ENCODE data around the gene TMEM88. TPM values are rescaled to one million over a fixed set of nuclear protein-coding genes. Genes with fewer than 3 reads are reported as not detected.

TMEM88 gene
- total and polyA plus RNA-seq, 2 donors (not counting 3 experiments of a cell fraction or from before 2014, with no cell fraction given), result 53.4 to 165 TPM

DNA sequence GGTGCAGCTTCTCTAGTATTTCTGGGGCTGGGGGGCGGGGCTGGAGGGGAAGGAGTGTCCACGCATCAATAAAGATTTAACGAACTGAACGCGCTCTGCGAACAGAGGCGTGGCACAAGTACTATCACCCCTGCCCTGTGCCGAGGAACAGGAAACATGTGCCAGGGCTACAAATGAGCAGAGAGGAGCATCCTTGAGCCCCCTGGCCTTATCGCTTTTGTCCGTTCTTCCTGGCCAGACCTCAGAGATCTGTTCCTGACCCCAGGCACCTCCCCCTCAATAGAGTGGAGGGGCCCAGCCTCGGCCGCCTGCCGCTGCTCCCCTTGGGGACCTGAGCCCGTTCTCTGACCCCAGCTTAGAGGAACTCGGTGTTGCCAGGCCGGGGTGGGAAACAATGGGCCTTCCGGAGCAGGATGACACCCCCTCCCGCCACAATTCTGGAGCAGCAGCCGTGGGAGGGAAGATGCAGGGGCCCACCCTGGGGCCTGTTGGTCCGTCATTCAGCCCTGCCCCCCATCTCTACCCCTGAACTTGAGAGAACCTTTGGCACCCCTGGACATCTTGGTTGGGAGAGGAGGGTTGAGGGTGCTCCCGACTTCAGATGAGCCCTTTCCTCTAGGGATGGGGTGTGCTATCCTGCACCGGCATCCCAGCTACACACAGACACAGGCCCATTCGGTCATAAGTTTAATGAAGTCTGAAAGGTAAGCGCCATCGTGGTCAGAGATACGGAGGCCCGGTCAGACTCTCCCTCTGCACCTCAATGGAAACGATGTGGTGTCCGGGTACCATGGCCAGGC is 1.3 kb downstream of the TMEM88 start:
- Histone ChIP-seq H2AFZ (ENCODE audit: low read depth, low read length) (no peak overlapping the region), H3K4me2 (ENCODE audit: insufficient read depth, low read length) (peak overlapping the region; percentile 72), H3K9me1 (replicated peaks; ENCODE audit: control insufficient read depth, extremely low read depth, insufficient read depth, low read length) (no peaks in the 10 kb centered on the region), H3K4me1 (ENCODE audit: control insufficient read depth, extremely low read depth, insufficient read depth, low read length) (peaks cover 35% of the 10 kb centered on the region), H3K36me3 (ENCODE audit: control insufficient read depth in 2 of 2, extremely low read depth in 1 of 2, insufficient read depth in 2 of 2, low read length in 2 of 2) (peaks cover 0 to 11% of the 10 kb centered on the region in 2 experiments), H3K27me3 (ENCODE audit: control insufficient read depth in 2 of 2, insufficient read depth in 2 of 2, low read length in 2 of 2) (no peaks in the 10 kb centered on the region), H3K79me2 (ENCODE audit: control insufficient read depth, insufficient read depth, low read length) (peaks cover 2% of the 10 kb centered on the region), H4K20me1 (replicated peaks; ENCODE audit: control insufficient read depth, extremely low read depth, insufficient read depth, low read length) (no peaks in the 10 kb centered on the region), H3K9ac (replicated peaks; ENCODE audit: extremely low read depth, insufficient read depth, low read length) (peak overlapping the region; percentile 96), H3K27ac (ENCODE audit: insufficient read depth, low read depth, low read length) (peak overlapping the region; percentile 96), H3K4me3 (replicated peaks in 1 of 3; ENCODE audit: insufficient read depth in 1 of 3, low read depth in 1 of 3, low read length in 3 of 3) (peak overlapping the region; percentile 1 to 53 (median 52)), H3K9me3 (replicated peaks; ENCODE audit: control insufficient read depth, insufficient read depth, low read length) (no peaks in the 10 kb centered on the region)
- ChIA-PET CTCF (interaction anchor here (0.7 to 3.1 kb wide), 9 partner anchors 14 to 606 kb away, joined by 3 to 28 read pairs (median 4); partner anchors contain the start of gene KDM6B), POLR2A (interaction anchor here (1.0 to 1.4 kb wide), 4 partner anchors 11 to 19 kb away, joined by 3 to 8 read pairs (median 4); no protein-coding TSS in a partner anchor)
- peak; percentile 91 for FAIRE-seq
- dilution Hi-C loops (cut with MboI; ENCODE audit: extremely low pct_ligation_motif_present, low sequenced_read_pairs) (no loop called here), intact Hi-C loops (cut with micrococcal nuclease) (loop anchor here (1.0 to 10.0 kb wide), 4 partner anchors 113 to 831 kb away; partner anchors contain the start of genes BCL6B, PHF23 and WRAP53)
- TF ChIP-seq, protein P1, sequence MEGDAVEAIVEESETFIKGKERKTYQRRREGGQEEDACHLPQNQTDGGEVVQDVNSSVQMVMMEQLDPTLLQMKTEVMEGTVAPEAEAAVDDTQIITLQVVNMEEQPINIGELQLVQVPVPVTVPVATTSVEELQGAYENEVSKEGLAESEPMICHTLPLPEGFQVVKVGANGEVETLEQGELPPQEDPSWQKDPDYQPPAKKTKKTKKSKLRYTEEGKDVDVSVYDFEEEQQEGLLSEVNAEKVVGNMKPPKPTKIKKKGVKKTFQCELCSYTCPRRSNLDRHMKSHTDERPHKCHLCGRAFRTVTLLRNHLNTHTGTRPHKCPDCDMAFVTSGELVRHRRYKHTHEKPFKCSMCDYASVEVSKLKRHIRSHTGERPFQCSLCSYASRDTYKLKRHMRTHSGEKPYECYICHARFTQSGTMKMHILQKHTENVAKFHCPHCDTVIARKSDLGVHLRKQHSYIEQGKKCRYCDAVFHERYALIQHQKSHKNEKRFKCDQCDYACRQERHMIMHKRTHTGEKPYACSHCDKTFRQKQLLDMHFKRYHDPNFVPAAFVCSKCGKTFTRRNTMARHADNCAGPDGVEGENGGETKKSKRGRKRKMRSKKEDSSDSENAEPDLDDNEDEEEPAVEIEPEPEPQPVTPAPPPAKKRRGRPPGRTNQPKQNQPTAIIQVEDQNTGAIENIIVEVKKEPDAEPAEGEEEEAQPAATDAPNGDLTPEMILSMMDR (IDR thresholded peaks at IDR 0.05; ENCODE audit: extremely low read depth in 1 of 2, insufficient read depth in 1 of 2, low read depth in 1 of 2, low read length in 2 of 2), result no peak
- TF ChIP-seq, protein P2, sequence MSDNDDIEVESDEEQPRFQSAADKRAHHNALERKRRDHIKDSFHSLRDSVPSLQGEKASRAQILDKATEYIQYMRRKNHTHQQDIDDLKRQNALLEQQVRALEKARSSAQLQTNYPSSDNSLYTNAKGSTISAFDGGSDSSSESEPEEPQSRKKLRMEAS (IDR thresholded peaks at IDR 0.05; ENCODE audit: insufficient read depth, insufficient read length), result peak; percentile 35
- TF ChIP-seq MYC (IDR thresholded peaks at IDR 0.05; ENCODE audit: low read depth, low read length), result peak; percentile 19
- peak; percentile 41 for TF ChIP-seq POLR2AphosphoS5 (IDR thresholded peaks at IDR 0.05; ENCODE audit: insufficient read depth, low read depth, low read length)
- peak; percentile 33 for TF ChIP-seq GATA2 (IDR thresholded peaks at IDR 0.05; ENCODE audit: insufficient read depth, insufficient read length, low read depth, low read length)
- no peak for TF ChIP-seq FOS (IDR thresholded peaks at IDR 0.05; ENCODE audit: borderline replicate concordance, insufficient read depth, low read length)
- no peak for TF ChIP-seq EZH2 (IDR thresholded peaks at IDR 0.05; ENCODE audit: borderline replicate concordance, low read depth, low read length, severe bottlenecking)
- no peak for TF ChIP-seq JUN (IDR thresholded peaks at IDR 0.05; ENCODE audit: borderline replicate concordance, insufficient read depth, insufficient read length, low read depth)
- no peak for TF ChIP-seq POLR2A (IDR thresholded peaks at IDR 0.05; ENCODE audit: low read depth, low read length)
- peak; percentile 79 for DNase-seq (ENCODE audit: low read depth, low spot score)
- no TSS peak for BruUV-seq (replicated peaks)

Measured in endothelial cell of umbilical vein (primary cell).